Daoy (cell line): ENCODE results near the gene CTNNA1. TPM values are rescaled to one million over a fixed set of nuclear protein-coding genes. Genes with fewer than 3 reads are reported as not detected.

Experiments
- total RNA-seq: library from RNA; depleted of rRNA; stranded (reverse); fragments of >200 nt; shearing (Covaris generic); gene quantifications from 2 replicates; pipeline ENCODE4 v1.2.3, GENCODE V29; 2014; rRNA removed

CTNNA1 gene
- total RNA-seq, 1 experiment from 2014 or later, result 255 TPM

Other genes starting within 250 kb of the CTNNA1 start
- gene ETF1, start 210.2 kb upstream of the CTNNA1 start, total RNA-seq, result 208 and 227 TPM in 2 replicates
- 553 and 581 TPM in 2 replicates for gene HSPA9, start 178.0 kb upstream of the CTNNA1 start, total RNA-seq
- 0.51 and 2.2 TPM in 2 replicates for gene LRRTM2, start 121.9 kb downstream of the CTNNA1 start, total RNA-seq